Measurements from ENCODE around the gene KRTAP10-12. TPM values are rescaled to one million over a fixed set of nuclear protein-coding genes. Genes with fewer than 3 reads are reported as not detected.

KRTAP10-12 gene
- total RNA-seq, 1 experiment from 2014 or later: not detected

GRCh38 chr21:44703731-44704635 lies 7.0 kb downstream of the KRTAP10-12 start:
- no peak for TF ChIP-seq EZH2 (IDR thresholded peaks at IDR 0.05; ENCODE audit: borderline replicate concordance, low read depth, low read length, poor library complexity, severe bottlenecking)
- TF ChIP-seq, protein P1, sequence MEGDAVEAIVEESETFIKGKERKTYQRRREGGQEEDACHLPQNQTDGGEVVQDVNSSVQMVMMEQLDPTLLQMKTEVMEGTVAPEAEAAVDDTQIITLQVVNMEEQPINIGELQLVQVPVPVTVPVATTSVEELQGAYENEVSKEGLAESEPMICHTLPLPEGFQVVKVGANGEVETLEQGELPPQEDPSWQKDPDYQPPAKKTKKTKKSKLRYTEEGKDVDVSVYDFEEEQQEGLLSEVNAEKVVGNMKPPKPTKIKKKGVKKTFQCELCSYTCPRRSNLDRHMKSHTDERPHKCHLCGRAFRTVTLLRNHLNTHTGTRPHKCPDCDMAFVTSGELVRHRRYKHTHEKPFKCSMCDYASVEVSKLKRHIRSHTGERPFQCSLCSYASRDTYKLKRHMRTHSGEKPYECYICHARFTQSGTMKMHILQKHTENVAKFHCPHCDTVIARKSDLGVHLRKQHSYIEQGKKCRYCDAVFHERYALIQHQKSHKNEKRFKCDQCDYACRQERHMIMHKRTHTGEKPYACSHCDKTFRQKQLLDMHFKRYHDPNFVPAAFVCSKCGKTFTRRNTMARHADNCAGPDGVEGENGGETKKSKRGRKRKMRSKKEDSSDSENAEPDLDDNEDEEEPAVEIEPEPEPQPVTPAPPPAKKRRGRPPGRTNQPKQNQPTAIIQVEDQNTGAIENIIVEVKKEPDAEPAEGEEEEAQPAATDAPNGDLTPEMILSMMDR (conservative IDR thresholded peaks at IDR 0.05; ENCODE audit: low read depth, low read length): no peak
- Histone ChIP-seq H3K4me1 (ENCODE audit: insufficient read depth, low read length, poor library complexity, severe bottlenecking) (no peaks in the 10 kb centered on the region), H3K36me3 (ENCODE audit: insufficient read depth, low read length, poor library complexity, severe bottlenecking) (no peaks in the 10 kb centered on the region), H3K27me3 (replicated peaks; ENCODE audit: insufficient read depth, low read depth, low read length, poor library complexity) (peaks cover 8% of the 10 kb centered on the region), H3K27ac (ENCODE audit: low read depth, low read length, poor library complexity, severe bottlenecking) (no peak overlapping the region), H3K4me3 (ENCODE audit: low read depth, low read length, poor library complexity, severe bottlenecking) (no peak overlapping the region), H3K9me3 (ENCODE audit: low read depth, low read length, poor library complexity, severe bottlenecking) (no peaks in the 10 kb centered on the region)
- DNase-seq (ENCODE audit: low spot score): no peak
- intact Hi-C loops (cut with micrococcal nuclease; ENCODE audit: unreplicated experiment): no loop called here
- BruUV-seq (replicated peaks): no TSS peak
- POLR2A ChIA-PET (ENCODE audit: low non-redundant PET): no interaction called here
- CTCF ChIA-PET: no interaction called here

DNA sequence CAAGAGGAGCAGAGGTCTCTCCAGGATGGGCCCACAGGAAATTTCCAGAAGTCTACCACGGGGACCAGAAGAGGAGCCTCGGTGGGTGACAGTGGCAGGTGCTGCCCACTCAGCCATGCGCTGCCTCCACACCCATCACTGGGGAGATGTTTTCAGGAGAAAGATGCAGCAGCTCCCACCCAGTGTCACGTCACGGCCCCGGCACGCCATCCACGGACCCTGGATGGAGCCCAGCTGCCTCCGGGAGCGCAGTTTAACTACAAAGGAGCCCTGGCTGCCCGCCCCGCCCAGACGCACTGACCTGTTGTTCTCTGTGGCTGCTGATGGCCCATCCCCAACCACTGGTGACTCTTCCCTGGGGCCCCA lies 7.6 kb downstream of the KRTAP10-12 start:
- H3K4me3 ChIP-seq (ENCODE audit: low read depth, low read length, poor library complexity, severe bottlenecking): no peak overlapping the region
- intact Hi-C loops (cut with micrococcal nuclease; ENCODE audit: unreplicated experiment): no loop called here
- no peaks in the 10 kb centered on the region for H3K9me3 ChIP-seq (ENCODE audit: low read depth, low read length, poor library complexity, severe bottlenecking)
- BruUV-seq (replicated peaks): no TSS peak
- ChIA-PET POLR2A (ENCODE audit: low non-redundant PET) (no interaction called here), CTCF (no interaction called here)
- no peak for DNase-seq (ENCODE audit: low spot score)
- no peak overlapping the region for H3K27ac ChIP-seq (ENCODE audit: low read depth, low read length, poor library complexity, severe bottlenecking)
- no peaks in the 10 kb centered on the region for H3K36me3 ChIP-seq (ENCODE audit: insufficient read depth, low read length, poor library complexity, severe bottlenecking)
- TF ChIP-seq EZH2 (IDR thresholded peaks at IDR 0.05; ENCODE audit: borderline replicate concordance, low read depth, low read length, poor library complexity, severe bottlenecking): no peak
- TF ChIP-seq, protein P1 (conservative IDR thresholded peaks at IDR 0.05; ENCODE audit: low read depth, low read length): no peak
- H3K4me1 ChIP-seq (ENCODE audit: insufficient read depth, low read length, poor library complexity, severe bottlenecking): peaks cover 2% of the 10 kb centered on the region
- peaks cover 8% of the 10 kb centered on the region for H3K27me3 ChIP-seq (replicated peaks; ENCODE audit: insufficient read depth, low read depth, low read length, poor library complexity)

- H3K4me1 ChIP-seq (ENCODE audit: insufficient read depth, low read length, poor library complexity, severe bottlenecking): peaks cover 4% of the 10 kb centered on the region
- intact Hi-C loops (cut with micrococcal nuclease; ENCODE audit: unreplicated experiment): no loop called here
- no peaks in the 10 kb centered on the region for H3K36me3 ChIP-seq (ENCODE audit: insufficient read depth, low read length, poor library complexity, severe bottlenecking)
- peaks cover 13% of the 10 kb centered on the region for H3K27me3 ChIP-seq (replicated peaks; ENCODE audit: insufficient read depth, low read depth, low read length, poor library complexity)
- no peaks in the 10 kb centered on the region for H3K9me3 ChIP-seq (ENCODE audit: low read depth, low read length, poor library complexity, severe bottlenecking)
- ChIA-PET CTCF (no interaction called here), POLR2A (ENCODE audit: low non-redundant PET) (no interaction called here)
- BruUV-seq (replicated peaks): no TSS peak
- no peak overlapping the region for H3K27ac ChIP-seq (ENCODE audit: low read depth, low read length, poor library complexity, severe bottlenecking)
- DNase-seq (ENCODE audit: low spot score): no peak
- no peak overlapping the region for H3K4me3 ChIP-seq (ENCODE audit: low read depth, low read length, poor library complexity, severe bottlenecking)
- no peak for TF ChIP-seq EZH2 (IDR thresholded peaks at IDR 0.05; ENCODE audit: borderline replicate concordance, low read depth, low read length, poor library complexity, severe bottlenecking)
- TF ChIP-seq, protein P1 (conservative IDR thresholded peaks at IDR 0.05; ENCODE audit: low read depth, low read length): no peak
Measured at GRCh38 chr21:44706026-44706705, 9.2 kb downstream of the KRTAP10-12 start.
